K562 (cell line): ENCODE data around the gene MMAB. TPM values are rescaled to one million over a fixed set of nuclear protein-coding genes. Genes with fewer than 3 reads are reported as not detected.

Source experiments
- ATAC-seq: fragments of 200-7000 bp; cut with Tn5 transposase; 3 replicates; pipeline ENCODE4 v1.9.1; 2020; ENCODE audit warnings: moderate library complexity
- BruUV-seq: library from RNA; stranded (reverse); fragments of 400-500 nt; replicated peaks from 2 replicates; lab custom pipeline; 2021; lab: Mats Ljungman, UMichigan
- CTCF ChIA-PET: fragments of 300-600 bp; formaldehyde crosslinking; extraction: SDS; loops from one replicate; lab custom pipeline; 2021; ENCODE audit warnings: low intra/inter-chr PET ratio; lab: Yijun Ruan, JAX
- POLR2A ChIA-PET: fragments of 300-600, 350-650 bp; sonication (Branson Sonifier 250); formaldehyde crosslinking; extraction: SDS; loops from one replicate; lab custom pipeline; 2021; ENCODE audit warnings: antibody characterized with exemption, inconsistent platforms; lab: Yijun Ruan, JAX
- DNase-seq, 4 experiments: peaks; one replicate each; pipeline versions ENCODE4 v3.0.0 to v3.0.0-alpha.2; 2011 to 2018; ENCODE audit warnings: low spot score in 3 of 4, mixed read lengths in 3 of 4; ENCODE audit errors: extremely low read depth in 1 of 4
- FAIRE-seq: peaks from 2 replicates; lab custom pipeline; 2011; peaks lifted over from hg19 to GRCh38; lab: Jason Lieb, UNC
- H2AFZ ChIP-seq: 2 replicates; pipeline ENCODE4 v1.6.0; 2011; ENCODE audit warnings: low read depth, low read length, control low read depth, inconsistent platforms
- H3K27ac ChIP-seq: fragments of 200-600 bp; 3 replicates; pipeline ENCODE4 v1.8.0; 2011; ENCODE audit warnings: low read depth, mild to moderate bottlenecking, control low read depth, inconsistent platforms, low read length, moderate library complexity, mixed read lengths; ENCODE audit errors: extremely low read depth
- H3K27me3 ChIP-seq, 2 experiments: fragments of 300-600 bp in 1 of 2; 2 replicates in 1 of 2; 3 replicates in 1 of 2; pipeline versions ENCODE4 v1.6.0 to v1.8.0; 2011; ENCODE audit warnings: inconsistent platforms in 2 of 2, low read length in 2 of 2, mild to moderate bottlenecking in 1 of 2, mixed read lengths in 1 of 2, moderate library complexity in 1 of 2; ENCODE audit not compliant: control insufficient read depth in 2 of 2, insufficient read depth in 2 of 2
- H3K36me3 ChIP-seq: fragments of 300-600 bp; 3 replicates; pipeline ENCODE4 v1.8.0; 2011; ENCODE audit warnings: mild to moderate bottlenecking, low read length, inconsistent platforms; ENCODE audit not compliant: control insufficient read depth, insufficient read depth
- H3K4me1 ChIP-seq, 2 experiments: fragments of 200-600 bp in 1 of 2; replicated peaks in 1 of 2; 2 replicates in 1 of 2; 3 replicates in 1 of 2; pipeline versions ENCODE4 v1.5.1 to v1.8.0; 2011; ENCODE audit warnings: inconsistent platforms in 2 of 2, low read length in 2 of 2, mild to moderate bottlenecking in 1 of 2, mixed read lengths in 1 of 2, moderate library complexity in 1 of 2; ENCODE audit not compliant: control insufficient read depth in 2 of 2, insufficient read depth in 2 of 2
- H3K4me2 ChIP-seq: 2 replicates; pipeline ENCODE4 v1.6.1; 2011; ENCODE audit warnings: low read length, control low read depth, inconsistent platforms, mixed read lengths; ENCODE audit not compliant: insufficient read depth
- H3K4me3 ChIP-seq: fragments of 200-600 bp; sonication (generic), shearing (Covaris generic); 2 replicates; pipeline ENCODE4 v1.5.1; 2016; ENCODE audit warnings: control low read depth, inconsistent platforms
- H3K79me2 ChIP-seq: fragments of 200-600 bp; 3 replicates; pipeline ENCODE4 v1.8.0; 2011; ENCODE audit warnings: low read length, inconsistent platforms; ENCODE audit not compliant: control insufficient read depth, insufficient read depth
- H3K9ac ChIP-seq, 2 experiments: 2 replicates each; pipeline versions ENCODE4 v1.6.0 to v1.6.1; 2011; ENCODE audit warnings: low read depth in 2 of 2, low read length in 2 of 2, control low read depth in 1 of 2, inconsistent platforms in 1 of 2, mild to moderate bottlenecking in 1 of 2, mixed read lengths in 1 of 2; ENCODE audit not compliant: insufficient read depth in 1 of 2
- H3K9me1 ChIP-seq: one replicate; pipeline ENCODE4 v1.6.0; 2011; ENCODE audit warnings: inconsistent platforms, mild to moderate bottlenecking, low read length, moderate library complexity; ENCODE audit not compliant: control insufficient read depth, insufficient read depth
- H3K9me3 ChIP-seq: replicated peaks from 2 replicates; pipeline ENCODE4 v1.5.1; 2011; ENCODE audit warnings: low read depth, low read length, inconsistent platforms; ENCODE audit not compliant: control insufficient read depth, insufficient read depth
- H4K20me1 ChIP-seq: replicated peaks from 2 replicates; pipeline ENCODE4 v1.6.1; 2011; ENCODE audit warnings: low read length, inconsistent platforms, mixed read lengths; ENCODE audit not compliant: control insufficient read depth, insufficient read depth
- KLF13 ChIP-seq: fragments of 450-650 bp; IDR thresholded peaks from 2 replicates; pipeline ENCODE4 v1.6.1; 2016; ENCODE audit warnings: missing genetic modification characterization, low read depth, mild to moderate bottlenecking, missing compliant biosample characterization, moderate library complexity, borderline replicate concordance
- NFIC ChIP-seq: fragments of 450-650 bp; IDR thresholded peaks from 2 replicates; pipeline ENCODE4 v1.6.1; 2017; ENCODE audit warnings: mild to moderate bottlenecking, inconsistent platforms
- NFIX ChIP-seq: fragments of 250-450 bp; sonication (Bioruptor Pico); IDR thresholded peaks from 2 replicates; pipeline ENCODE4 v1.4.0; 2020; ENCODE audit warnings: low read depth, mild to moderate bottlenecking, moderate library complexity
- SAP30 ChIP-seq: fragments of 200-600 bp; sonication (generic); IDR thresholded peaks from 2 replicates; pipeline ENCODE4 v1.6.1; 2012; ENCODE audit warnings: borderline replicate concordance, low read depth, mild to moderate bottlenecking, moderate library complexity, low read length, control low read depth, inconsistent platforms; ENCODE audit not compliant: insufficient read depth, poor library complexity, severe bottlenecking
- YY1 ChIP-seq, 3 experiments: IDR thresholded peaks; 2 replicates each; pipeline ENCODE4 v1.6.1; 2011; ENCODE audit warnings: low read length in 2 of 3, mild to moderate bottlenecking in 2 of 3, moderate library complexity in 2 of 3, borderline replicate concordance in 1 of 3, control low read depth in 1 of 3, low read depth in 1 of 3; ENCODE audit not compliant: insufficient read depth in 3 of 3, insufficient replicate concordance in 2 of 3, control insufficient read depth in 1 of 3, insufficient read length in 1 of 3; ENCODE audit errors: extremely low read depth in 1 of 3
- ZNF197 ChIP-seq: fragments of 200-800 bp; sonication (Bioruptor generic); IDR thresholded peaks from 2 replicates; pipeline ENCODE4 v1.6.1; 2016; ENCODE audit warnings: low read depth, missing genetic modification characterization, missing compliant biosample characterization
- WGBS: fragments of 100-300 bp; shearing (Covaris generic); methylation state at CpG from one replicate; pipeline ENCODE4 v1.1.6; 2016; ENCODE audit warnings: low coverage, mixed read lengths; ENCODE audit not compliant: insufficient coverage; ENCODE audit errors: missing lambda C conversion rate; 5-methylcytosine and 5-hydroxymethylcytosine counted together
- in situ Hi-C: fragments of 300-500 bp; cut with MboI; formaldehyde crosslinking; loops from 4 replicates; pipeline ENCODE4 v1.15.0; 2018; ENCODE audit warnings: inconsistent platforms, mixed read lengths
- intact Hi-C: fragments of 100-400 bp; cut with micrococcal nuclease; formaldehyde crosslinking; loops from 2 replicates; pipeline ENCODE4 v1.14.2; 2022
- polyA plus RNA-seq, 8 experiments: library from polyadenylated mRNA; depleted of rRNA in 4 of 8; stranded (reverse) in 5 of 8; unstranded in 3 of 8; fragments of >200 nt; fragmentation: Nextera tagmentation in 2 of 8; fragmentation: Illumina TruSeq in 1 of 8; extraction: Ambion mirVana in 2 of 8; extraction: Trizol in 1 of 8; gene quantifications; 2 replicates each; pipeline versions ENCODE4 v1.2.1 to v1.2.3, GENCODE V29; 2011 to 2014; ENCODE audit warnings: inconsistent platforms in 1 of 8, missing spikeins in 1 of 8
- total RNA-seq, 7 experiments: library from RNA; depleted of rRNA in 6 of 7; stranded (reverse); fragments of >200 nt in 6 of 7; fragmentation: Illumina TruSeq in 2 of 7; extraction: Trizol in 2 of 7; gene quantifications; 2 replicates each; pipeline versions ENCODE4 v1.2.1 to v1.2.3, GENCODE V29; 2011 to 2021; ENCODE audit warnings: low replicate concordance in 1 of 7
- TF ChIP-seq, protein P1 (sequence below): IDR thresholded peaks from 2 replicates; pipeline ENCODE4 v1.6.1; 2011; ENCODE audit not compliant: insufficient read length; ENCODE audit errors: extremely low read depth
- TF ChIP-seq, protein P2 (sequence below): sonication (generic); formaldehyde crosslinking; IDR thresholded peaks from 2 replicates; pipeline ENCODE4 v1.8.0; 2023; ENCODE audit warnings: mild to moderate bottlenecking, missing genetic modification reagents
- TF ChIP-seq, protein P3 (sequence below): fragments of 450-650 bp; IDR thresholded peaks from 2 replicates; pipeline ENCODE4 v1.6.1; 2016; ENCODE audit warnings: antibody characterized with exemption

Gene MMAB
- total and polyA plus RNA-seq, 9 of the 15 experiments (the other 6 are each of a cell fraction or from before 2014, with no cell fraction given): 9.5 to 76.1 (median 46.2) TPM

DNA sequence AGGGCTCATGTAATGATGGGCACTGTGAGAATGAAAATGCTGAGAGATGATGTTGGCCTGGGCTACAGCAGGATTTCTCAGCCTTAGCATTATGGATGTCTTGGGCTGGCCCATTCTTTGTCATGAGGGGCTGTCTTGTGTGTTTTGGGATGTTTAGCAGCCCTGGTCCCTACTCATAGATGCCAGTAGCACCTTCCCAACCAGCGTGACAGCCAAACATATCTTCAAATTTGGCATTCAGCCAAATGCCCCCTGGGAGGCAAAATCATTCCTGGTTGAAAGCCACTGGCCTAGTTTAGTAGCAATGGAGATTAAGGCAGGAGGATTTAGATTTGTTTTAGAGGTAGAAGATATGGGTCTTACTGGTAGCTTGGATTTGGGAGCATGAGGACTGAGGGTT lies 69.2 kb downstream of the MMAB start:
- H3K9me1 ChIP-seq: no peaks in the 10 kb centered on the region
- 58% methylated on average over 1 of the region's 1 CpG for WGBS
- H3K36me3 ChIP-seq: peaks cover 83% of the 10 kb centered on the region
- in situ Hi-C loops: no loop called here
- intact Hi-C loops: no loop called here
- no peak overlapping the region for H3K4me2 ChIP-seq
- TF ChIP-seq, protein P1, sequence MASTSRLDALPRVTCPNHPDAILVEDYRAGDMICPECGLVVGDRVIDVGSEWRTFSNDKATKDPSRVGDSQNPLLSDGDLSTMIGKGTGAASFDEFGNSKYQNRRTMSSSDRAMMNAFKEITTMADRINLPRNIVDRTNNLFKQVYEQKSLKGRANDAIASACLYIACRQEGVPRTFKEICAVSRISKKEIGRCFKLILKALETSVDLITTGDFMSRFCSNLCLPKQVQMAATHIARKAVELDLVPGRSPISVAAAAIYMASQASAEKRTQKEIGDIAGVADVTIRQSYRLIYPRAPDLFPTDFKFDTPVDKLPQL: no peak
- TF ChIP-seq, protein P2, sequence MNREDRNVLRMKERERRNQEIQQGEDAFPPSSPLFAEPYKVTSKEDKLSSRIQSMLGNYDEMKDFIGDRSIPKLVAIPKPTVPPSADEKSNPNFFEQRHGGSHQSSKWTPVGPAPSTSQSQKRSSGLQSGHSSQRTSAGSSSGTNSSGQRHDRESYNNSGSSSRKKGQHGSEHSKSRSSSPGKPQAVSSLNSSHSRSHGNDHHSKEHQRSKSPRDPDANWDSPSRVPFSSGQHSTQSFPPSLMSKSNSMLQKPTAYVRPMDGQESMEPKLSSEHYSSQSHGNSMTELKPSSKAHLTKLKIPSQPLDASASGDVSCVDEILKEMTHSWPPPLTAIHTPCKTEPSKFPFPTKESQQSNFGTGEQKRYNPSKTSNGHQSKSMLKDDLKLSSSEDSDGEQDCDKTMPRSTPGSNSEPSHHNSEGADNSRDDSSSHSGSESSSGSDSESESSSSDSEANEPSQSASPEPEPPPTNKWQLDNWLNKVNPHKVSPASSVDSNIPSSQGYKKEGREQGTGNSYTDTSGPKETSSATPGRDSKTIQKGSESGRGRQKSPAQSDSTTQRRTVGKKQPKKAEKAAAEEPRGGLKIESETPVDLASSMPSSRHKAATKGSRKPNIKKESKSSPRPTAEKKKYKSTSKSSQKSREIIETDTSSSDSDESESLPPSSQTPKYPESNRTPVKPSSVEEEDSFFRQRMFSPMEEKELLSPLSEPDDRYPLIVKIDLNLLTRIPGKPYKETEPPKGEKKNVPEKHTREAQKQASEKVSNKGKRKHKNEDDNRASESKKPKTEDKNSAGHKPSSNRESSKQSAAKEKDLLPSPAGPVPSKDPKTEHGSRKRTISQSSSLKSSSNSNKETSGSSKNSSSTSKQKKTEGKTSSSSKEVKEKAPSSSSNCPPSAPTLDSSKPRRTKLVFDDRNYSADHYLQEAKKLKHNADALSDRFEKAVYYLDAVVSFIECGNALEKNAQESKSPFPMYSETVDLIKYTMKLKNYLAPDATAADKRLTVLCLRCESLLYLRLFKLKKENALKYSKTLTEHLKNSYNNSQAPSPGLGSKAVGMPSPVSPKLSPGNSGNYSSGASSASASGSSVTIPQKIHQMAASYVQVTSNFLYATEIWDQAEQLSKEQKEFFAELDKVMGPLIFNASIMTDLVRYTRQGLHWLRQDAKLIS: no peak
- TF ChIP-seq, protein P3, sequence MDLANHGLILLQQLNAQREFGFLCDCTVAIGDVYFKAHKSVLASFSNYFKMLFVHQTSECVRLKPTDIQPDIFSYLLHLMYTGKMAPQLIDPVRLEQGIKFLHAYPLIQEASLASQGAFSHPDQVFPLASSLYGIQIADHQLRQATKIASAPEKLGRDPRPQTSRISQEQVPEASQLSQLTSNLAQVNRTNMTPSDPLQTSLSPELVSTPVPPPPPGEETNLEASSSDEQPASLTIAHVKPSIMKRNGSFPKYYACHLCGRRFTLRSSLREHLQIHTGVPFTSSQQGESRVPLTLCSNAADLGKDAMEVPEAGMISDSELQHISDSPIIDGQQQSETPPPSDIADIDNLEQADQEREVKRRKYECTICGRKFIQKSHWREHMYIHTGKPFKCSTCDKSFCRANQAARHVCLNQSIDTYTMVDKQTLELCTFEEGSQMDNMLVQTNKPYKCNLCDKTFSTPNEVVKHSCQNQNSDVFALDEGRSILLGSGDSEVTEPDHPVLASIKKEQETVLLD: no peak
- no peak for TF ChIP-seq YY1 (IDR thresholded peaks at IDR 0.05; ENCODE audit: borderline replicate concordance in 1 of 3, control insufficient read depth in 1 of 3, extremely low read depth in 1 of 3, insufficient read depth in 3 of 3, insufficient read length in 1 of 3, insufficient replicate concordance in 2 of 3, low read depth in 1 of 3, low read length in 2 of 3)
- no peak for TF ChIP-seq KLF13 (tag)
- no peak for TF ChIP-seq ZNF197 (CRISPR knock-in tag)
- peak; percentile 92 for TF ChIP-seq NFIC
- no peak for TF ChIP-seq SAP30
- peak; percentile 79 for TF ChIP-seq NFIX (CRISPR knock-in tag)
- TF ChIP-seq, all 486 proteins: peak for 2
- CTCF ChIA-PET: no interaction called here
- Histone ChIP-seq H3K9me3 (no peaks in the 10 kb centered on the region), H3K27ac (no peak overlapping the region), H3K27me3 (no peaks in the 10 kb centered on the region), H3K9ac (no peak overlapping the region), H3K4me1 (no peaks in the 10 kb centered on the region), H4K20me1 (no peaks in the 10 kb centered on the region), H3K79me2 (no peaks in the 10 kb centered on the region), H3K4me3 (no peak overlapping the region), H2AFZ (no peak overlapping the region)
- no TSS peak for BruUV-seq
- ATAC-seq: no peak
- POLR2A ChIA-PET: interaction anchor here (0.7 kb wide), 1 partner anchor 20 kb away, joined by 3 read pairs; no protein-coding TSS in a partner anchor
- no peak for FAIRE-seq
- DNase-seq: no peak
